ENCODE data around the gene RRAD. TPM values are rescaled to one million over a fixed set of nuclear protein-coding genes. Genes with fewer than 3 reads are reported as not detected.

The RRAD gene
- total RNA-seq, 1 donor from 2014 or later, result 75.0 TPM

- Histone ChIP-seq H3K36me3 (ENCODE audit: control insufficient read depth, insufficient read depth, low read length) (peaks cover 10% of the 10 kb centered on the region), H3K4me3 (ENCODE audit: low read depth, low read length) (no peak overlapping the region), H3K27me3 (ENCODE audit: control insufficient read depth, insufficient read depth, low read length) (no peaks in the 10 kb centered on the region)
- FAIRE-seq (no peak), DNase-seq (ENCODE audit: low read depth) (no peak)
- TF ChIP-seq, protein P1, sequence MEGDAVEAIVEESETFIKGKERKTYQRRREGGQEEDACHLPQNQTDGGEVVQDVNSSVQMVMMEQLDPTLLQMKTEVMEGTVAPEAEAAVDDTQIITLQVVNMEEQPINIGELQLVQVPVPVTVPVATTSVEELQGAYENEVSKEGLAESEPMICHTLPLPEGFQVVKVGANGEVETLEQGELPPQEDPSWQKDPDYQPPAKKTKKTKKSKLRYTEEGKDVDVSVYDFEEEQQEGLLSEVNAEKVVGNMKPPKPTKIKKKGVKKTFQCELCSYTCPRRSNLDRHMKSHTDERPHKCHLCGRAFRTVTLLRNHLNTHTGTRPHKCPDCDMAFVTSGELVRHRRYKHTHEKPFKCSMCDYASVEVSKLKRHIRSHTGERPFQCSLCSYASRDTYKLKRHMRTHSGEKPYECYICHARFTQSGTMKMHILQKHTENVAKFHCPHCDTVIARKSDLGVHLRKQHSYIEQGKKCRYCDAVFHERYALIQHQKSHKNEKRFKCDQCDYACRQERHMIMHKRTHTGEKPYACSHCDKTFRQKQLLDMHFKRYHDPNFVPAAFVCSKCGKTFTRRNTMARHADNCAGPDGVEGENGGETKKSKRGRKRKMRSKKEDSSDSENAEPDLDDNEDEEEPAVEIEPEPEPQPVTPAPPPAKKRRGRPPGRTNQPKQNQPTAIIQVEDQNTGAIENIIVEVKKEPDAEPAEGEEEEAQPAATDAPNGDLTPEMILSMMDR (IDR thresholded peaks at IDR 0.05; ENCODE audit: insufficient read depth, low read length, severe bottlenecking), result no peak
Measured at GRCh38 chr16:66888647-66889615, 36.4 kb downstream of the RRAD start.

DNA sequence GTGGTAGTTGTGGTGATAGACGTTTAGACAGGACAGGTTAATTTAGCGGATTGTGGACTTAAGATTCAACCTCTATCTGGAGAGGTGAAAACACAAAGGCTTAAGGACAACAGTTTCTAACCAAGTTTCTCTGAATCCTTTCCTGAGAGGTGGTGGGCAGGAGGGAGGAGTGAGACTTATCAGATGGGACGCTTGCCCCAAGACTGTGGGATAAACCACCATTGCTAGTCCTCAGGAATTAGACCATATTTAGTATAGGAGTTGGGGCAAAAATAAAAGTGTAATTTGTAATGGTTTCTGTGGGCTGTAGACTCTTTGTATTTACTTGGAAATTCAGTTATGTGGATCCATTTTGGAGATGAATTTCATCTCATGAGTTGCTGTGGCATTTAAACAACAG, 38.4 kb downstream of the RRAD start:
- FAIRE-seq (no peak), DNase-seq (ENCODE audit: low read depth) (no peak)
- no peak overlapping the region for H3K4me3 ChIP-seq (ENCODE audit: low read depth, low read length)
- TF ChIP-seq, protein P1 (IDR thresholded peaks at IDR 0.05; ENCODE audit: insufficient read depth, low read length, severe bottlenecking), result no peak
- H3K36me3 ChIP-seq (ENCODE audit: control insufficient read depth, insufficient read depth, low read length), result peaks cover 10% of the 10 kb centered on the region
- no peaks in the 10 kb centered on the region for H3K27me3 ChIP-seq (ENCODE audit: control insufficient read depth, insufficient read depth, low read length)

DNA sequence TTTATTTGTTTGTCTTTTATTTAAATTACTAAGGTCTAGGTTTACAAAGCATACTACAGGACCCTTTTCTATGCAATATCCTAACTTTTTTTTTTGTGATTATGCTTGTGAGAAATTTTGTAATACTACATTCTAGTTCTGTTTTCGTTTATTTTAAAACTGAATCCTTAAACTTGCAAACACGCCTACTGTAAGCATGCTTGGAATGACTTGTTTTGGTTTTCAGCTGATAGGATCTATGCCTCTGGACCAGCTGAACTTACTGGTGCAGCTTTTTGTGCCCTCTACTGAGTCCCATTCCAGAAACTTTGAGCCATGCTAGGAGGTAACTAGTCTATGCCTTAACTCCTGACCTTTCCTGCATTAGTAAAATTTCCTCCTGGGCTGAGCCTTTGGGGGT, 39.0 kb downstream of the RRAD start:
- H3K36me3 ChIP-seq (ENCODE audit: control insufficient read depth, insufficient read depth, low read length), result peaks cover 10% of the 10 kb centered on the region
- FAIRE-seq, result no peak
- no peak overlapping the region for H3K4me3 ChIP-seq (ENCODE audit: low read depth, low read length)
- DNase-seq (ENCODE audit: low read depth), result no peak
- no peaks in the 10 kb centered on the region for H3K27me3 ChIP-seq (ENCODE audit: control insufficient read depth, insufficient read depth, low read length)
- TF ChIP-seq, protein P1 (IDR thresholded peaks at IDR 0.05; ENCODE audit: insufficient read depth, low read length, severe bottlenecking), result no peak

- FAIRE-seq, result no peak
- TF ChIP-seq, protein P1 (IDR thresholded peaks at IDR 0.05; ENCODE audit: insufficient read depth, low read length, severe bottlenecking), result no peak
- no peak for DNase-seq (ENCODE audit: low read depth)
- H3K4me3 ChIP-seq (ENCODE audit: low read depth, low read length), result no peak overlapping the region
- H3K36me3 ChIP-seq (ENCODE audit: control insufficient read depth, insufficient read depth, low read length), result peaks cover 10% of the 10 kb centered on the region
- no peaks in the 10 kb centered on the region for H3K27me3 ChIP-seq (ENCODE audit: control insufficient read depth, insufficient read depth, low read length)
Measured at GRCh38 chr16:66885491-66885890, 39.8 kb downstream of the RRAD start.

GRCh38 chr16:66882702-66883101, 42.6 kb downstream of the RRAD start:
- TF ChIP-seq, protein P1 (IDR thresholded peaks at IDR 0.05; ENCODE audit: insufficient read depth, low read length, severe bottlenecking), result no peak
- Histone ChIP-seq H3K4me3 (ENCODE audit: low read depth, low read length) (no peak overlapping the region), H3K36me3 (ENCODE audit: control insufficient read depth, insufficient read depth, low read length) (peaks cover 10% of the 10 kb centered on the region), H3K27me3 (ENCODE audit: control insufficient read depth, insufficient read depth, low read length) (no peaks in the 10 kb centered on the region)
- DNase-seq (ENCODE audit: low read depth) (no peak), FAIRE-seq (no peak)
